GF-D8 (cell line): Measurements from ENCODE around the gene HUWE1.
"Not testable (repeated sequence)": the region's sequence is repeated elsewhere in the genome, so short reads cannot be mapped to it uniquely, and the experiment has no call there.

Source experiments
- DNase-seq: peaks from one replicate; lab custom pipeline; 2025; lab: John Stamatoyannopoulos, UW

The HUWE1 gene

DNA sequence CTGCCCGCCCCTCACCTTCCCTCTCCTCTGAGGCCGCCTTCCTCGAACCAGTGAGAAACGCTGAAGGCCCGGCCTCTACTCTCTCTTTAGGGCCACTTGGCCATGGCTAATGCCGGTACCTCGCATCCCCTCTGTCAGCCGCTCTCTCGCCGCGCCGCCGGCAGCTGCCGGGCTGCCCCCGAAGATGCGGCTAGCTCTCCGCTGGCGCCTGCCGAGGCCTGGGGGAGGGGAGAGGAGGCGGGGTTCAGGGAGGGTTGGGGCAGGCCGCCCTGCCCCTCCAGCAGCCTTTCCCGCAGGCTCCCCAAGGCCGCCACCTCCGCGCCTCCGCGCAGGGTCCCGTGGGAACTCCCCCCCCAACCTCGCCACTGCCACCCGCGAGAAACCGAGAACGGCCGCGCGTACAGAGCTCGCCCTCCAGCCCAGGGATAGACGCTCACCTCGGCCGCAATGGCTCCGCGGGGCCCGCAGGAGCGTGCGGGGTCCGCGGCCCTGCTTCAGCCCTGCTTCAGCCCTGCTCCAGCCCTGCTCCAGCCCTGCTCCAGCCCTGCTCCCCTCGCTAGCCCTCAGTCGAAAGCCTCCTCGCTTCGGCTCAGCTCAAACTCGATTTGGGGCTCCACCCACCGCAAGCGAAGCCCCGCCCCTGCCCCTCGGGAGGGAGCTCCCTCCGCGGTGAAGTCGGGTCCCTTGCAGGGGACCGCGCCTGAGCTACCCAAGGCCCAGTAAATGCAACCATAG is at the start of gene HUWE1:
TSS of gene HUWE1 (minus strand) at position 569 of the 735 bp plus-strand sequence. CDS start 32,612 bp downstream, outside the sequence.
- peak; percentile 11 for DNase-seq

DNA sequence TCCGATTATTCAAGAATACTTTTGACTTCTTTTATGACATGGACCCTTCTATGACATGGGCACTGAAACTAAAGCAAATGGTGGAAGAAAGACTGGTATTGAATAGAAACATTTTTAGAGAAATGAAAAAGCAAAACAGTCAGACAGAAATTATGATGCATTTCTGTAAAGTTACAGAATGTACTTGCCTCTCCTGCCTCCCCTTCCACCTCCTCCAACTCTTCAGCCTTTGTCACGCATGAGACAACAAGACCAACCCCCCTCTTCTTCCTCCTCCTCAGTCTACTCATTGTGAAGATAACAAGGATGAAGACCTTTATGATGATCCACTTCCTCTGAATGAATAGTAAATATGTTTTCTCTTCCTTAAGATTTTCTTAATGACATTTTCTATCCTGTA is 46.3 kb upstream of the HUWE1 start:
- no peak for DNase-seq

GRCh38 chrX:53729751-53730150 is 43.2 kb upstream of the HUWE1 start:
- DNase-seq, result no peak

DNA sequence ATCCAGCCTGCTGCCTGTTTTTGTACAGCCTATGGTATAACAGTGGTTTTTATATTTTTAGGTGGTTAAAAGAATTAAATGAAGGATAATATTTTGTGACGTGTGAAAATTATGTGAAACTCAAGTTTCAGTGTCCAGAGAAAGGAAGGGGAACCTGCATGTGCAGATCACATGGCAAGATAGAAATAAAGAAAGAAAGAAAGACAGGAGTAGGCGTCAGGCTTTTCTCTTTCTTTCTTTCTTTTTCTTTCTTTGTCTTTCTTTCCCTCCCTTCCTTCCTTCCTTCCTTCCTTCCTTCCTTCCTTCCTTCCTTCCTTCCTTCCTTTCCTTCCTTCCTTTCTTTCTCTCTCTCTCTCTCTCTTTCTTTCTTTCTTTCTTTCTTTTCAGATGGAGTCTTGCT is 42.0 kb upstream of the HUWE1 start:
- no peak for DNase-seq

GRCh38 chrX:53724872-53725271 is 38.4 kb upstream of the HUWE1 start:
- DNase-seq, result no peak

GRCh38 chrX:53723381-53723780 is 36.9 kb upstream of the HUWE1 start:
- no peak for DNase-seq

DNA sequence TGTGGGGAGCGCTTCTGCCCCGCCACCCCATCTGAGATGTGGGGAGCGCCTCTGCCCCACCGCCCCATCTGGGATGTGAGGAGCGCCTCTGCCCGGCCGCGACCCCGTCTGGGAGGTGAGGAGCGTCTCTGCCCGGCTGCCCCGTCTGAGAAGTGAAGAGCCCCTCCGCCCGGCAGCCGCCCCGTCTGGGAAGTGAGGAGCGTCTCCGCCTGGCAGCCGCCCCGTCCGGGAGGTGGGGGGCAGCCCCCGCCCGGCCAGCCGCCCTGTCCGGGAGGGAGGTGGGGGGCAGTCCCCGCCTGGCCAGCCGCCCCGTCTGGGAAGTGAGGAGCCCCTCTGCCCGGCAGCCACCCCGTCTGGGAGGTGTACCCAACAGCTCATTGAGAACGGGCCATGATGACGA is 35.1 kb upstream of the HUWE1 start:
- DNase-seq, result not testable (repeated sequence)

- DNase-seq, result not testable (repeated sequence)
Measured at GRCh38 chrX:53719666-53720065, 33.1 kb upstream of the HUWE1 start.

GRCh38 chrX:53718073-53718472 is 31.6 kb upstream of the HUWE1 start:
- no peak for DNase-seq

DNA sequence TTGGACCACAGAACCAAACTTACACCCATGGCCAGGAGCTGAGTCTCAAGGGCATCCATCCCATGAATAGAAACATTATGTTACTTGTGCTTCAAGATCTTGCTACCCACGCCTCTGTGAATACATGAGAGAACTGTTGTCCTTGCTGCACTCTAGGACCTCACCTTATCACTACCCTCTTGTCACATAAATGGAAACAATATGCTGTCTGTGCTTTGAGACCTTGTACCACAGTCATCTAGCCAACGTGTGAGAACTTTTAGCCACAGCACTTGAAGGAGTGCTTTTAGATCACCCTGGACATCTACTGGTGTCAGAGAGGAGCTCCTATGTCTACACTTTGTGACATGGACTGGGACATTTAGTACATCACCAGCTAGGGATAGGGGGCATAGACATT is 30.7 kb upstream of the HUWE1 start:
- no peak for DNase-seq

GRCh38 chrX:53716328-53717088 is 30.0 kb upstream of the HUWE1 start:
- peak; percentile 56 for DNase-seq

DNA sequence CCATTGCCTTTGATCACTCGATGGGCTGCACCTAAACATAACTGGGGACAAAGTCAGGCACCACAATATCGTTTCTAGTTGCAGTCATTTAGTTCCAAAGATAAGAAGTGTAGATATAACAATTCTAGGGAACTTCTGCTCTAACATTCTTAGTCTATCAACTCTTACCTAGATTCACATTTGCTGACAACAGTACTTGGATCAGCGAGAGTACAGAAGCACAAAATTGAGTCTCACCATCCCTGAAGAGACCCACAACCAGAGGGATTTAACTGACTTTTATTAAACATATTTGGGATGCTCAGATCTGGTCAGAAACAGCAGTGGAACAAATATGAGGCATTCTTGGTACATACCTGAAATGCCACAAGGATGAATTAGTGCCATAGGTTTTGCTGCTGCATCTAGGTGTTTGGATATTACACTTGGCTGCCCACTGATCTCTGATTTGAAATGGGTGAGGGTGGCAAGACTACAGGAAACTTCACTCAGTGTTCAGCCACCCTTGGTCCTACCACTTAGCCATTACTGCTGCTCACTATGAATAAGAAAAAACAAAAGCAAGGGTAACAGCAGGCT is 28.9 kb upstream of the HUWE1 start:
- DNase-seq, result no peak

GRCh38 chrX:53714580-53715345 is 28.2 kb upstream of the HUWE1 start:
- no peak for DNase-seq

DNA sequence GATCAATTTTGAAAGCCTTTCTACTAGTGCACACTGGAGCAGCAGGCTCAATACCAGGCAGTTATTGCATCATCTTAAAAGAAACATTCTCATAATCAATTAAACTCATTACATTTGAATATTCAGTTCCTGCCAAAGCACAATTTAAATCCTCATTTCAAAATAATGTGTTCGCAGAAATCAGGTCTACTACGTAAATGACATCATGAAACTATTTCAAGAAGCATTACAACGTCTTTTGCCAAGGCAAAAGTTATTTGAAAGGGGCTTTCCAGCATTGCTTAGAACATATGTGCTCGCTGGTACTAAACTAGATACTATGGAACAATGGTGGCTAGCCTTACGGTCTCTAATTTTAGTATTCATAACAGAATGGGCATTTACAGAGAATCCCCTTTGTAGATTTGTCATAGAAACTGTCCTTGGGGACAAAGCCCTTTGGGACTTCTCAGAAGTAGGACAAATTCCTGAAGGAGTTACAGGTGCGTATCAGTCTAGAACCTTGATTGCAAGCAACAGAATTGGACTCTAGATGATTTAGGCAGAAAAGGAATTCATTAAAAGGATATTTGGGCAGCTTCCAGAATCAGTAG is 27.6 kb upstream of the HUWE1 start:
- no peak for DNase-seq

DNA sequence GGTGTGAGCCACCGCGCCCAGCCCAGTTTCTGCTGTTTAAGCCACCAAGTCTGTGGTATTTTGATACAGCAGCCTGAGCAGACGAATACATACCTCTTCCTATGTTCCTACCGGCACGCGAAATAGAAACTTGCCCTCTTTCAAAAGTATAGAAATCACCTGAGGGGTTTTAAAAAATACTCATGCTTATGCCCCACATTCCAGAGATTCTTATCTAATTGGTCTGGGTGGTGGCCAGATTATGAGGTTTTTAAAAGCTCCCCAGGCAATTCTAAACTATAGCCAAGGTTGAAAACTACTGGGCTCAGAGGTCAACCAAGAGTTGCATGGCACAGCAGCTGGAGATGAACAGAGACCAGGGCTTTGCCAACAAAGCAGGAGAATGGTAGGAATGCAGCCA is 24.9 kb upstream of the HUWE1 start:
- DNase-seq, result no peak

- DNase-seq, result no peak
Measured at GRCh38 chrX:53704854-53705253, 18.3 kb upstream of the HUWE1 start.

GRCh38 chrX:53704294-53704693 is 17.8 kb upstream of the HUWE1 start:
- no peak for DNase-seq

DNA sequence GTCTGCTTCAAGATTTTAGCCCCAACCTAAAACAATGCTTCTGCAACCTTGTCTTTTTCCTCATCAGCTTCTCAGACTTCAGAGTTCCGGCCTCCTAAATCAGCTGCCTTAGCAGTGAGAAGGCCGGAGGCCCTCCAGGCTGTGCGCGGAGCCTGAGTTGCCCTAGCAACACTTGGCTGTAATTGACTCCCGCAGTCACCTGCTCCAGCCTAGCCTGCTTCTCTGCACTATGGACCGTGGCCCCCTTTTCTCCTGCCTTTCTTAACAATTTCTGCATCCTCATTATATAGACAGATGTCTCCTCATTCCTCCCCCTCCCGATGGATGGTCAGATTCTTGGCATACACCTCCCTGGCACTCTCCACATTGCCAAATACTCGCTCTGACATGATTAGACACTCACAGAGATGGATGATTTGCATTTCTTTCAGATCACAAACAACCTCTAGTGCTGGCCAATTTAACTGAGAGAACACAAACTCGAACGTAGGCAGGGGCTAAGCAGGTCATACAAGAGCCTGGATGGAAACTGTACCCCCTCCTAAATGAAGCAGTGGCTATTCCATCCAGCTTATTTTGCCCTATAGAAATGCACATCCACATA is 9.5 kb upstream of the HUWE1 start:
- DNase-seq, result no peak

GRCh38 chrX:53694642-53695041 is 8.1 kb upstream of the HUWE1 start:
- DNase-seq, result no peak

DNA sequence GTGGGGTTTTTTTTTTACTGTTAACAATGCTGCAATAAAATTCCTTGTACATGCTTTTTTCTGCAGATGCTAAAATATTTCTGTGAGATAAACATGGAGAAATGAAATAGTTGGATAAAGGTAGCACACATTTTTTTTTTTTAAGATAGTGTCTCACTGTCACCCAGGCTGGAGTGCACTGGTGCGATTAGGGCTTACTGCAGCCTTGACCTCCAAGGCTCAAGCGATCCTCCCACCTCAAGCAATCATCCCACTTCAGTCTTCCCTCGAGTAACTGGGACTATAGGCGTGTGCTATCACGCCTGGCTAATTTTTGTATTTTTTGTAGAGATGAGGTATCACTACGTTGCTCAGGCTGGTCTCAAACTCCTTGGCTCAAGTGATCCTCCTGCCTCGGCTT is 1.8 kb upstream of the HUWE1 start:
- no peak for DNase-seq

DNA sequence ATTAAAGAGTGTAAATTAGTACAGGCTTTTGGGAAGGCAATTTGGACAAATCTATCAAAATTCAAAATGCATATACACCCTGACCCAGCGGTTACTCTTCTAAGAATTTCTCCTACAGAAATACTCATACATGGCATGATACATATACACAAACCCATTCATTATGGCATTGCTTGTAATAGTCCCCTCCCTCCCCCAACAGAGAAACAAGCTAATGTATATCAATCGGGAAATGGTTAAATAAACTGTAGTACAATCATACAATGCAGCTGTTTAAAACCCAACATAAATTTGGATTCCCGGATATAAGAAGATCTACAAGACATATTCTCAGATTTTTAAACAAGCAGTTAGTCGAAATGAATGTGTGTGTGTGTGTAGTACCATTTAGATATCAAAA is 808 bp downstream of the HUWE1 start:
- DNase-seq, result no peak
